Lung microvascular endothelial cell (primary cell): ENCODE data around the gene IQCE. TPM values are rescaled to one million over a fixed set of nuclear protein-coding genes. Genes with fewer than 3 reads are reported as not detected.
A peak's percentile ranks its signal among the peaks of the same experiment; 100 is the strongest.
"Not testable (repeated sequence)": the region's sequence is repeated elsewhere in the genome, so short reads cannot be mapped to it uniquely, and the experiment has no call there.

Experiments
- DNase-seq, 2 donors: peaks; one replicate each; pipeline versions ENCODE4 v3.0.0 to v3.0.0-alpha.2; 2010; ENCODE audit warnings: low read depth in 2 of 2
- total RNA-seq: library from RNA; depleted of rRNA; stranded (reverse); fragments of >200 nt; gene quantifications from 2 replicates; pipeline ENCODE4 v1.2.1, GENCODE V29; 2014

The IQCE gene
- total RNA-seq, 1 donor from 2014 or later = 6.0 TPM

DNA sequence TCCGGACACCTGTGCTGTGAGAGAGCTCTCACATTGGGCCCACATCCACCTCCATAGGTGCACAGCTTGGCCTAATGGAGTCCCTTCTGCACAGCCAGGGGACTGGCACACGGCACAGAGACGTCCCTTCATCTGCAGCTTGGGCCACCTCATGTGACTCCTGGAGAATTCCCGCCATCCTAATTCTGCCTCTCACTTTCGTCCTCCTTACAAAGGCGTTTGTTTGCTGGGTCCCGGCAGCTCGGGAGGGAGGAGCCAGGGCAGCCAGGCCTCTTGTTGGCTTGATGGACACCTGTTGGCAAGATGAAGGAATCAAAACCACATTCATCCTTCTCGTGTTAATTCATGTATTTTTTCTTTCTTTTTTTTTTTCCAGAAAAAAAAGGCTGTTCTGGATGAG lies 42.3 kb downstream of the IQCE start:
- no peak for DNase-seq

DNA sequence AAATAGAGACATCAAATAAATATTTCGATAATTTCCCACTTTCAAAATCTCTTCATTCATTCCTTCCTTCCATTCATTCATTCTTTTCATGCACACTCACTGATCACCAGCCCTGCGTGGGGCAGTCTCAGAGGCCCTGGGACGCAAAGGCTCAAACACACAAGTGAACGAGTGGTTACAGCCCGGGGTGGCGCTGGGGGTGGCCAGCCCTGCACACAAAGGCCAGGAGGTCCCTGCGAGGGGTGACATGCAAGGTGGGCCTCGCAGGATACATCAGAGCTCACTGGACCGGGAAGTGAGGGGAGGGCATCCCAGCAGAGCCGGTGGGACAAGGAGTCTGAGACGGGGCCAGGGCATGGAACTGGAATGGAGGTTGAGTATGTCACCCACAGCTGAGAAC lies 43.1 kb downstream of the IQCE start:
- no peak for DNase-seq

GRCh38 chr7:2602406-2603043 lies 43.7 kb downstream of the IQCE start:
- no peak for DNase-seq

- no peak for DNase-seq
Measured at GRCh38 chr7:2603044-2603965, 44.5 kb downstream of the IQCE start.

GRCh38 chr7:2604608-2605174 lies 45.9 kb downstream of the IQCE start:
- DNase-seq = no peak

GRCh38 chr7:2605608-2606538 lies 47.1 kb downstream of the IQCE start:
- peak in 1 of 2 donors; percentile 35 for DNase-seq

DNA sequence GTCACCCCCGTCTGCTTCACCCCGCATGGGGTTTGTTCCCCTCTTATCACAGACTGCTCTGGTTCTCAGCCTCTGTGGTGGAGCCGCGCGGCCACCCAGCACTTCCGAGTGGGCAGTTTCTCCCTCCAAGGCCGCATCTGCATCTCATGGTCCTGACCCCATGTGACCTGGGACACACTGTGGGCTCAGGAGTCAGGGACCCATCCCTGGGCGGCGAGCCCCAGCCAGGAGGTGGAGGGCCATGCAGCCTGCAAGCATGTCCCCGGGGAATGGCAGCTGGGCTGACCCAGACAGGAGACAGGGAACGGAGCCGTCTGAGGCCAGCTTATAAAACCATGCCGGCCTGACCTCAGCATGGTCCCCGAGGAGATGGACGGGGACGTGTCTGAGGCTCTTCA lies 47.8 kb downstream of the IQCE start:
- DNase-seq = no peak

DNA sequence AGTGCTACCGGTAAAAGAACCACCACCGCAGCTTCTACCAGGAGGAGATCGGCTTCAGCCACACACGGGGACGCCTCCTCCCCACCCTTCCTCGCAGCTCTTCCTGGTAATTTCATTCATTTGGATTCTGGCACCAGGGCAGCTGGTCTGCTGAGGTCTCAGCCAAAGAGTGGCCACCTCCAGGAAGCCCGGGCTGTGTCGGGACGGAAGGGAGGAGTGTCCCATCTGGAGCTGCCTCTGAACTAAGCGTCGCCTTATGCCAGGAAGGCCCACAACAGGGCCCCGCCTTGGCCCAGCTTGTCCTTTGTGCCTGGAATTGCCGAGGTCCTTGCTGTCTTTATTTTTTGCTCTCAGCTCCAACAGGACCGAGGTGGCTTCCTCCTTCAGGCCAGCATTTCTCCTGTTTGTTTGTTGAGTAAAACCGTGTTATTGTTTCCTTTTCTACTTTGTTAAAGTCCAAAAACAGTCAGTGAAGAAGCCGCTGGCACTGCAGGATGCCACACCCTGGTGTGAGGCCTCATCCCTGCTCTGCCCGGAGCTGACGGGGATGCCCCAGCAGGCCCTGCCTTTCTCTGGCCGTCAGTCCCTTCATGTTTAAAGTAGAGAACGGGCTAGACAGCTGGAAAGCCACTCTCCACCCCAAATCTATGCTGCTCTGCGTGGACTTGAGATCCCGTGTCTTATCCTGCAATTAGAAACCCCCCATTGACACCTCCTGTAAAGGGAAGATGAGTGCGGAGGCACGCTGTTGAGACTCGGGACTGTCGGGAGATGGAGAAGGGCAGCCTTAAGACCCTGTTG lies 48.5 kb downstream of the IQCE start:
- peak; percentile 60 to 62 for DNase-seq

GRCh38 chr7:2607923-2608904 lies 49.4 kb downstream of the IQCE start:
- DNase-seq = no peak

GRCh38 chr7:2608921-2609411 lies 50.2 kb downstream of the IQCE start:
- peak; percentile 48 to 78 for DNase-seq

- DNase-seq = not testable (repeated sequence)
Measured at GRCh38 chr7:2609646-2610045, 50.9 kb downstream of the IQCE start.

GRCh38 chr7:2610466-2610865 lies 51.7 kb downstream of the IQCE start:
- DNase-seq = no peak

GRCh38 chr7:2610898-2611297 lies 52.1 kb downstream of the IQCE start:
- DNase-seq = no peak

GRCh38 chr7:2611401-2611800 lies 52.6 kb downstream of the IQCE start:
- DNase-seq = no peak

DNA sequence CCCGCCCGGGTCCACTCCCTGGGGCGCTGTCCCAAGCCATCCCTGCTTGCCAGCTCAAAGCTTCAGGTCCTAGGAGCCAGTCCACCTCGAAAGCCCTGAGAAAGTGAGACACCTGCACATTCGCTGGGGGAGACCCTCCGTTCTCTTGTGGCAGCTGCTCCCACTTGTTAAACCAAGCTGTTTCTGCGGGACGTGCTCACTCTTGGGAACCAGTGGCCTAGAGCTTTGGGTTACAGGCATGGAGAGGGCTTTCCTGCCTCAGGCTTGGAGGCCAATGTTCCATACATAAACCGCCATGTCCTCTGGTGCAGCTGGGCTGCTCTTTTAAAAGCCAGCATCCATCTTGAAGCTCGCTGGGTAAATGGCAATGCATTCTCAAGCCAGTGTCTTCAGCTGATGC lies 53.1 kb downstream of the IQCE start:
- DNase-seq = no peak

- no peak for DNase-seq
Measured at GRCh38 chr7:2612445-2613097, 53.8 kb downstream of the IQCE start.

DNA sequence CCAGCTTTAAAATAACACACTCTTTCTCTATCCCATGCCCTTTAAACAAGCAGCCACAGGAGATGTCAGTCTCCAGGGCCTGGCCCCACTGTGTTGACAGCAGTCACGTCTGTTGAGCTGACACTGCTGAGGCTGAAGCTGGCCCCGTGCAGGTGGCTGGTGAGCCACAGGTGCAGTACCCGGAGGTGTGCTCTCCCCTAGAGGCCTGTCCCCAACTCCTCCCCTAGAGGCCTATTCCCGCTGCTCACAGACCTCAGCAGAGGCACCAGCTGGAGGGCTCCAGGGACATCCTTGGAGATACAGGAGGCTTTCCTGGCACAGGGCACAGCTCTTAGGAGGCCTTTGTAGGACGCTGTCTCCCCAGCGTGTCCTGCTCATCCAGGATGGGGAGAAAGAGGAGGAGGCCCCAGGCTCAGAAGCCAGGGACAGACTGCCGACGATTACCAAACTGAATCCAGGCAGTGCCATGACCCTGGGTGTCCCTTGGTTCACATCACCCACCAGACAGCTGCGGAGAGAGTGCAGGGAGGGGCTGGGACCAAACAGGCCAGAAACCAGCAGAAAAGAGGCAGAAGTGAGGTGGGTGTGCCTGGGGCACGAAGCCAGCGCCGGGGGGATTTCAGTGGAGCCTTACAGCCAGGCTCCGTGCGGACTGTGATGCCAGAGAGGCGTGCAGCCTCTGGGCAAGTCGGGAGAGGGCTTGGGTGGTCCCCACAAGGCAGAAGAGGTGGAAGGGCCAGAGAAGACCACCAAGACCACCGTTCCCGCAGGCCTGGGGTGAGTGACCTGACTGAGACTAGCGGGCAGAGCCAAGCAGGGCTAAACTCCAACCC lies 54.5 kb downstream of the IQCE start:
- no peak for DNase-seq
